Measurements from ENCODE around the gene PFDN6. TPM values are rescaled to one million over a fixed set of nuclear protein-coding genes. Genes with fewer than 3 reads are reported as not detected.
"Not testable (repeated sequence)": the region's sequence is repeated elsewhere in the genome, so short reads cannot be mapped to it uniquely, and the experiment has no call there.

The PFDN6 gene
- 38.6 TPM for total RNA-seq

DNA sequence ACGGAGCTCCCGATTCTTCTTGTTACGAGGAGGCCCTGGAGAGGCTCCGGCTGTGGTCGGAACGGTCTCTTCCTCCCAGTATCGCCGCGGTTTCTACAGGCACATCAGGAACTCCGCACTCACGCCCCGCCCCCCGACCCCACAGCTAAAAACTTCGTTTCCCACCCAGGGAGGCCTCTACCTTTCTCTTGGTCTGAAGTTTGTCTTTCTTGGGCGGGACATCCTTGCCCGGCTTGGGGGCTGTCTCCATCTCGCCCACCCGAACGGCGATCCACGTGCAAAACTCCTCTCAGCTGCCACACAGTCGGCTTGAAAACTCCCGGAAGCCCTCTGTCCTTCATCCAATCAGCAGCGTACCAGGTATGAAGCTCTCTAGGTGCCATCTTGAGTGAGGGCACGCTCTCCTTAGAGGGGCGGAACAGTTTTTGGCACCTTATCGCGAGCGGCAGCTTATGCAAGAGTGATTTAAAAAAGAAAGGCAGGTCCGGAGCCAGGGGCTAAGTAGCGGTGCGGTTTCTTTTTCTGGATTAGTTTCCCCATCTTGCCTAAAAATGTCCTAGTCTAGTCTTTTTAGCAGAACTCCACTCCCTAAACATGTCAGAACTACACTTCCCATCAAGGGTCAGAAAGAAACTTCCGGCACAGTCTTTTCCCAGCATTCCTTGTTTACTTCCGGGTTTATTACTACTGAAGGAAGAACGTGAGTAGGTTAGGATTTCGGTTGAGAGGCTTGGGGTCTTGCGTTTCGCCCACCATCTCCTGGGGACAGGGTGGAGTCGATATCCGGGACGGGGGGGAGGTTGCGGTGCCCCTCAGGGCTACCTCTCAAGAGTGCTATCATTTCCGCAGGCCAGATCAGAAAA lies at the start of gene PFDN6, which contains the start of gene WDR46:
Gene PFDN6 (plus strand): TSS at position 681 of the 863 bp plus-strand sequence. CDS start 256 bp downstream, outside the sequence.
Gene WDR46 (minus strand): TSS at position 319 of the 863 bp plus-strand sequence. CDS start 69 bp downstream, at position 250.
- DNase-seq (ENCODE audit: low spot score), result peak; percentile 85

DNA sequence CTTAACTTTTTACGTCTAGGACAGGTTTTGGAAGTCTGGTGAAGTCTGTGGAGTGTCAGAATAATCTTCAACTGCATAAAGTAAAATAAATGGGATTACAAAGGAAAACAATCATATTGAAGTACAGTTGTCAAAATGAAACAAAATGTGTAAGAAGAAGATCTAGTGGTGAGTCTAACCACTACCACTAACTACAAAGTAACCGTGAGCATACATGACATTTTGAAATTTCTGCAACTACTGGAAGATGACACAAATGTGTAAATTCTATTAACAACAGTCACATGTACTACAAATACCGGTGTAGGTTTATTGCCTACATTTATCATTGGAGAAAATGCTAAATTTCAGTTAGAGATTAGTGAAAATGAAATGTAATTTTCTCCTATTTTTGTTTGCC lies 47.4 kb upstream of the PFDN6 start:
- no peak for DNase-seq (ENCODE audit: low spot score)

DNA sequence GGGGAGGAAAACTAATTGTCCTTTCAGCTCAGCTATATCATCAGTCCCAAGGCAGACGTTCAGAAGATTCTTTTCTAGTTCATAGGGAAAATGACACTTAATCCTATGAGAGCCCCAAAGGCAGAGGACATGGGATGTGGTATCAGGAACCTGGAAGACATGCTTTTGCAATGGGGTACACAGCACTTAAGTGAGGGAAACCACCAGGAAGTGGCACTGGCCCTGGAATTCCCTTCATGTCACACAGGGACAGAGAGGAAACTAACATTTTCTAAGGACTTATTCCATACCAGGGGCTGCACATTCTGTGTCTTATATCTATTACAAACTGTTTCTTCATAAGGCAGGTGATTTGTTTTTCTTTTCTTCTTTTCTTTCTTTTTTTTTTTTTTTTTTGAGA lies 45.9 kb upstream of the PFDN6 start:
- DNase-seq (ENCODE audit: low spot score), result no peak

DNA sequence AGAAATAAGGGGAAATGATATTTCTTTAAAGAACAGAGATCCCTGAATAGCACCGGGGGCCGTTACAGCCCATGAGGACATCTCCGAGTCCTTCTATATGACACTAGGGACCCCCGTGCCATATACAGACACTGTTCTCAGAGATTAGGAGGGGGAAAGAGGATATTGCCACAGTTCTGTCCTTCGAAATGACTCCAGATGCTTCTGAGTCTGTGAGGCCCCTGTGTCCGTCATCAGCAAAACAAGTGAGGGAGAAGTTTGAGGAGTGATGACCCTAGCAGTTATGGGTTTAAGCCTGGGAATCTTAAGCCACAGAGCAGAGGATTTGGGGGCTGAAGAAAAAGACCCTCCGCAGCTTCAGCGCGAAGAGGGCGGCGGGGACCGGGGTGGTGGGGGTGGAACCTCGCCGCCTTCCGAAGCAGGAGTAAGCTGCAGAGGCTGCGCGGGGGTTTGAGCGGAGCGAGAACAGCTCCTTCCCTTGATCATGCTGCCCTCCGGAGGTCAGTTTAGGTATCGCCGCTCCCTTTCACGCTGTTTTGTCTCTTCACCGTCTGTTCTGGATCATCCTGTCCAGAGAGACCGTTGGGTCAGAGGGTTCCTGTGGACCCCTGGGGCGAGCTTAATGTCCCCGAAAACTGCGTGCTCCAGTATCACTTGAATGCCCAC lies 41.3 kb upstream of the PFDN6 start:
- DNase-seq (ENCODE audit: low spot score), result peak; percentile 92

DNA sequence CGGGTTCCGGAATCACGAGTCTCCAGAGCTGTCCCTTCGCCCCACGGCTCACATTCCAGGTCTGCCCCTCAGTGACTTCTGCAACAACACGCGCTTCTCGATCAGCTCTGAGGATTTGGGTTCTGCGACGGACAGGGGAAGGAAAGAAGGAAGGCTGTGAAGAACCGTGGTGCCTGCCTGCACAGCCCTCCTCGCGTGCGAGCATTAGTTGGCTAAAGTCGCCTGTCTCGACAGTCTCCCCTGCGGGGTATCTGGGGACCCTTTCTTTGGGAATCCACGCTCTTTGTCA lies 40.8 kb upstream of the PFDN6 start:
- DNase-seq (ENCODE audit: low spot score), result no peak

DNA sequence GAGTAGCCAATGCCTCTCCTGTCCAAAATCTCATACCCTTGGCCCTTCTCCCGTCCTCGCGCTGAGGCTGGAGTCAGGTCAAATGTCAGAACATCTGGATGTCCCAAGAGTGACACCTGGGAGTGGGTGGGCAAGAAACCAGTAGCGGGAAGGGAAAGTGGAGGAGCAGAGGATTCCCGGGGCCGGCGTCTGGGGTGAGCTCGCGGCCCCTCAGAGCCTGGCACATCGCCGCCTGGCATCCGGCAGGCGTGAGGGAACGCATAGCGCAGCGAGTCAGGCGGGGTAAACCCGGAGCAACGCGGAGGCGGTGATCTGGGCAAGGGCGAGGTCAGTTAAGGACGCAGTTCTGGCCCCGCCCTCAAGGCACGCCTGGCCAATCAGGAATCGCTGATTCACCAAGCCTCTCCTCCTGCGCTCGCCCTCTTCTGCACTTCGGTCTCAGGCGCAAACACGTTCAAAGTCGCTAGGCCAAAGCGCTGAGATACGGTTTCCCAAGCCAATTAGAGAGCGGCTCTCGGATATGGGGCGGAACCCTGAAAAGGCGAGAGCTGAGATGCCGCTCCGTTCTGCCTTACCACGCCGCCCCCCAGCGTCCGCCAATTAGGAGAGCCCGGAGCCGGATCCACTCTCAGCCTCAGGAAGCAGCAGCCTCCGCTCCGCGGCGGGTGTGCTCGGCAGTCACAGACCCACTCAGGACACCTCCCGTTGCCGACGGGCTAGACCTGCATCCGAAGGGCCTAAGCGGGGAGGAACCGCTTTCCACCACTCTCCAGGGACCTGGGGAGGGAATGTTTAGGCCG lies 40.3 kb upstream of the PFDN6 start:
- DNase-seq (ENCODE audit: low spot score), result peak; percentile 98

DNA sequence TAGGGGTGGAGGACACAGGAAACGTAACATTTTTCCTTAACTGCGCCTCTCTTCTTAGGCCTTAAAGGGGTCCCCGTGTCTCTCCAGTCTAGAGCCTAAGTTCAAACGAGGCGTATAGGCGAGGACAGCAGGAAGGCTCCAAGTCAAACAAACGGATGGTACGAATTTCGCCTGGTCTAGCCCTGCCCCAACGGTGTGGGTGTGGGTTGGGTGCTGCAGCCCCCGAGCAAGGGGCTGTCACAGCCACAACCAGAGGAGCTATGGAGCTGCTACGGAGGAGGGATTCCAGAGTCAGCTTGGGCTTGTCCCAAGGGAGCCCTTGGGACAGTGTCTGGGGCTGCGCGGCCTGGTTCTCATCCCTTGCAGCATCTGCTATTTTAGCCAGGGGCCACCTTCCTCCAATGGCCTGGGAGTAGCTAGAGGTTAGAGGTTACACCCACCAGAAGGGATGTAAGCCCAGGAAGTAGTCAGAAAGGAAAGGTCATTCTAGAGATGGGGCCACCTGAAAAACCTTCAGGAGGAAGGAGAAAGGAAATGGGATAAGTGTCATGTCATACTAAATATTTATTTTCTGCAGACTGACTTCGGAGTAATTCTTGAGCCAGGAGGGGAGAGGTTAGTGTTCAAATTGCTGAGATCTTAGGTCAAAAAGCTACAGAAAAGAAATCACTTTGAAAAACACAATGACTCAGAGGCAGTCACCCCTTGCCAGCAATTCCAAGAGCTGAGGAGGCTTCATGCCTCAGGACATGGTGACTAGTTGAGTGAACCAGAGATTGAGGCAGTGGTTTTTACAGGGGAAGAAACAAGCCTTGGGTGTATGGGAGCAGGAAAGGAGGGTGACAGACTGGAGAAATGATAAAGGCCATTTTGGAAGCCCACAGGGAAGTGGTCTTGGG lies 39.4 kb upstream of the PFDN6 start:
- DNase-seq (ENCODE audit: low spot score), result no peak

DNA sequence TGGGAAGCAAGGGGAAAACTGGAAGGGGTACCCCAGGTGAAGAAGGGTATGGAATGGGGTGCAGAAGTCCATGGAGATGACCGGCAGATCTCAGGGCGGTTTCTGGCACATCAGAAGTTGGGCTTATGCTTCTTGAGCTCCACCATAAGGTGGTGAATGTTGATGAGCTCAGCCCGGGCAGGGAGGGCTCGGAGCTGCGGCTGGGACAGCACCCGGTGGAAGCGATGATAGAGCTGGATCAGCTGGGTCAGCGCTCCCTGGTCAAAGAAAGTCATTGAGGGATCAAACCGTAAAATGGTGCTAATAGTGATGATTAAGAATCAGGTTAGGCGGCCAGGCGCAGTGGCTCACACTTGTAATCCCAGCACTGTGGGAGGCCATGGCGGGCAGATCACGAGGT lies 38.7 kb upstream of the PFDN6 start:
- DNase-seq (ENCODE audit: low spot score), result no peak

DNA sequence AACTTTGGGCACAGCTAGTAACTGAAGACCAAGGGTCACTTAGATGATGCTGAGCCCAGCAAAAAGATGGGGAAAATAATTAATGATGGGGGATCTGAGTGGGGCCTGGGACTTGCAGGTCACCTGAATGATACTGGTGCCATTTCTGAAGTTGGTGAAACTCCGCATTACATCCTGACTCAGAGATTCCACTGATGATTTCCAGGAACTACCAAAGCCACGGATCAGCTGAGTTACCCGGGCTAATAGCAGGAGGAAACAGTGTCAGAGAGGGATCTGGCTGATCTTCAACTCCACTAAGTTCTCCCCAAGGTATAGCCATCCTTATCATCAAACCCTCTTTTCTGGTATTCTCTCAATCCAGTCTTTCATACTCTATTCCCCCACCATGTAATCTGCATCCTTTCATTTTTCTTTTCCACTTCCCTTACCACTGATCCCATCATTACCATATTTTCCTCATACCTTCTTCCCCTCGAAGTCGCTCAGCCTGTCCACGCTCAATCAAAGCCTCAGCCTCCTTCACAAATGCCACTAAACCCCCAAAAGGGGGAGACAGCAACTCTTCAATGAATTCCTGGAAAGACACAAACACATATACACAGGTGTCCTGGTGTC lies 37.9 kb upstream of the PFDN6 start:
- no peak for DNase-seq (ENCODE audit: low spot score)

DNA sequence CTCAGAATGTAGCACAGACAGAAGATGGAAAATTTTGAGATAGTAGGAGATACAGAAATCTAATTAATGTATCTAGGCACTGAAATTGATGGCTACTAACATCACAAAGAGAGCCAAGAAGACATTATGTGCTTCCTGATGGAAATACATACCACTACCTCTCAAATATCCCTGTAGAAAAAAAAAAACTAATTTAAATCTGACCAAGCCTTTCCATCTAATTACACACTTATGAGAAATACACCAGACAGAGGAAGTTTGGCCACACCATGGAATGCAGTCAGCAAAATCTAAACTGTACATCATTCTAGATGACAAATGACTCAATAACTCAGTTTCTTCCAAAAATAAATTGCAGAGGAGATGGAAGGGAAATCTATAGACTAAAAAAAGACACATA lies 36.6 kb upstream of the PFDN6 start:
- no peak for DNase-seq (ENCODE audit: low spot score)

DNA sequence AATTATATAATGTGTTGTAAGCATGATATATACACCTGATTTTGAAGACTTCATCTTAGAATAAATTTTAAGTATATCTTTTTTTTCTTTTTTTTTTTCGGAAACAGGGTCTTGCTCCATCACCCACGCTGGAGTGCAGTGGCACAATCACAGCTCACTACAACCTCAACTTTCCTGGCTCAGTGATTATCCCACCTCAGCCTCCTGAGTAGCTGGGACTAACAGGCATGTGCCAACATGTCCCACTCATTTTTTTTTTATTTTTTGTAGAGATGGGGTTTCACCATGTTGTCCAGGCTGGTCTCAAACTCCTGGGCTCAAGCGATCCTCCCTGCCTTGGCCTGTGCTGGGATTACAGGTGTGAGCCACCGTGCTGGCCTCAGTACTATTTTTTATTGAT lies 34.8 kb upstream of the PFDN6 start:
- DNase-seq (ENCODE audit: low spot score), result no peak

DNA sequence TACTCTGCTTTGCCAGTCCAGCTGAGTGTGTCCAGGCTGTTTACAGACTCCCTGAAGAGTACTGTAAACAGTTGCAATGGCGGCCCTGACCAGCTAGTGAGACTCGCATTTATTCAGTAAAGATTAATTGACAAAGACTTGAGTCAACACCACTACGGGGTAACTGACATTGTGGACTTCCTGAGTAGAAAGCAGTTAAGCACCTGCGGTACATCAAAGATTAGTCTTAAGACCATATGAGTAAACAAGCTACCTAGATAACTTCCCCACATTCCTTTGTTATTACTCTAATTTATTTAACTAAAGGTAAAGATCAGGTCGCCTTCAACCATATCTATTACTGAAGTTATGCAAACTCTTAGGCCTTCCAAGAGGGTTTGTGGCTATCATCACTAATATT lies 30.4 kb upstream of the PFDN6 start:
- no peak for DNase-seq (ENCODE audit: low spot score)

DNA sequence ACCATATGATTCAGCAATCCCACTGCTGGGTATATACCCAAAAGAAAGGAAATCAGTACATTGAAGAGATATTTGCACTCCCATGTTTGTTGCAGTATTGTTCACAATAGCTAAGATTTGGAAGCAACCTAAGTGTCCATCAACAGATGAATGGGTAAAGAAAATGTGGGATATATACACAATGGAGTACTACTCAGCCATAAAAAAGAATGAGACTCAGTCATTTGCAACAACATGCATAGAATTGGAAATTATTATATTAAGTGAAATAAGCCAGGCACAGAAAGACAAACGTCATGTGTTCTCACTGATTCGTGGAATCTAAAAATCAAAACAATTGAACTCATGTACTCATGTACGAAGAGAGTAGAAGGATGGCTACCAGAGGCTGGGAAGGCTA lies 26.9 kb upstream of the PFDN6 start:
- not testable (repeated sequence) for DNase-seq (ENCODE audit: low spot score)

DNA sequence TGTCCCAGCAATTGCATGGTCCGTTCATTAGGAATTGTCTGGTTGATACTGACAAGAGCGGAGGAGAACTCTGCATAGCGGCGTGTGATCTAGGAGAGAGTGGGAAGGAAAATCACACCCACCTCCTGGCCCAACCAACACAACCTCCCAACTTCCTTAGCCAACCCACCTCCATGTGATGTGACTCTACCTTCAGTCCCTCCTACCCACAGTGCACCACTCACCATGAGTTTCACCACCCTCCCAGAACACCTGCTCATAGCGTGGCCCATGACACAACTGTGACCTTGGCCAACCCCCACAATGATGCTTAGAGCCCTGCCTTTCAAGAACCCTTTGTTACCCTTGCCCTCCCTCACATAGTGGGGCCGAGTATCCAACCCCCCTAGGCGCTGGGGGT lies 25.4 kb upstream of the PFDN6 start:
- no peak for DNase-seq (ENCODE audit: low spot score)

DNA sequence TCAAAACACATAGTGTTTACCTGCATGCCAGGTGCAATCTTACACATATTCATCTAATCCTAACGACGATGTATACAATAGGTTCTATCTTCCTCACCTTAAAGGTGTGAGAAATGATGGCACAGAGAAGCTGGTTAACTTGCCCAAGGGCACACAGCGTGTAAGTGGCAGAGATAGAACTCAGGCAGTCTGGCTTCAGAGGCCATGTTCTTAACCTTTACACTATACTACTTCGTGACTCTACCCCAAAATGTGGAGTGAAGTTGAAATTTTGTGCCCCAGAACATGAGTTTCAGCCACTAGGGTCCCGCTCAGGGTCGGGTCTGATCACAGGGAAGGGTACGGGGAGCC lies 18.3 kb upstream of the PFDN6 start:
- DNase-seq (ENCODE audit: low spot score), result no peak

DNA sequence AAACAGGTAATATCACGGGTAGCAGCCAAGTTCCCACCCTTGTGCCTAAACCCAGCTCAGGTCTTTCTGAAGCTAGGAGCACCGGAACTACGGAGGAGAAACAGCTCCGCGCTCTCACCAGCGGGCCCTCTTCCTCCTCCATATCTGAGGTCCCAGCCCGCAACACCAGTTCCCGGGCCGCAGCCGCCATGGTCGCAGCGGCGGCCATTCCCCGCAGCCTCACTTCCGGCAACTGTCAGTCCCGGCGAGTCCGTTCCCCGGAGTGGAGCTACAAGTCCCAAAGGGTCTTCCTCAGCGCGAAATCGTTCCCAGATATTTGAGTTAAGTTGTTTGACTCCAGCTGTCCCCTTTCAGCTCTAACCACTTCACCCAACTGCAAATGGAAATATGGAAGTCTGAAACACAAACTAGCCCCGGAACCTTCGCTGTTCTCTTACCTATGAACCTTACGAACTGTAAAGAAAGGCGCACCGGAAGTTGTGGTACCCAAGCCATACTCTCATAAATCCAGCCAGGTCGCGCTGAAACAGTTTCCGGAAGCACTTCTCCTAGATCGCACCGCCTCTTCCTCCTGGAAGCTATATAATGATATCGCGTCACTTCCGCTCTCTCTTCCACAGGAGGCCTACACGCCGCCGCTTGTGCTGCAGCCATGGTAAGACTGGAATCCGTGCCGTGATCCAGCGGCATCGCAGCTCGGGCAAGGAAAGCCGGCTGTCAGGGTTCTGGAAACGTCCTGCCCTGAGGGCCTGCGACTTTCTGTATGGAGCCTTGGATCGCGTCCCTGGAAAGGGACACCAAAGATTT lies 17.7 kb upstream of the PFDN6 start, which contains the start of the genes RPS18 and VPS52:
Gene RPS18 (plus strand): TSS at position 608 of the 807 bp plus-strand sequence. CDS start 45 bp downstream, at position 653.
Gene VPS52 (minus strand): TSS at position 409 of the 807 bp plus-strand sequence. CDS start 201 bp downstream, at position 208.
- peak; percentile 98 for DNase-seq (ENCODE audit: low spot score)

DNA sequence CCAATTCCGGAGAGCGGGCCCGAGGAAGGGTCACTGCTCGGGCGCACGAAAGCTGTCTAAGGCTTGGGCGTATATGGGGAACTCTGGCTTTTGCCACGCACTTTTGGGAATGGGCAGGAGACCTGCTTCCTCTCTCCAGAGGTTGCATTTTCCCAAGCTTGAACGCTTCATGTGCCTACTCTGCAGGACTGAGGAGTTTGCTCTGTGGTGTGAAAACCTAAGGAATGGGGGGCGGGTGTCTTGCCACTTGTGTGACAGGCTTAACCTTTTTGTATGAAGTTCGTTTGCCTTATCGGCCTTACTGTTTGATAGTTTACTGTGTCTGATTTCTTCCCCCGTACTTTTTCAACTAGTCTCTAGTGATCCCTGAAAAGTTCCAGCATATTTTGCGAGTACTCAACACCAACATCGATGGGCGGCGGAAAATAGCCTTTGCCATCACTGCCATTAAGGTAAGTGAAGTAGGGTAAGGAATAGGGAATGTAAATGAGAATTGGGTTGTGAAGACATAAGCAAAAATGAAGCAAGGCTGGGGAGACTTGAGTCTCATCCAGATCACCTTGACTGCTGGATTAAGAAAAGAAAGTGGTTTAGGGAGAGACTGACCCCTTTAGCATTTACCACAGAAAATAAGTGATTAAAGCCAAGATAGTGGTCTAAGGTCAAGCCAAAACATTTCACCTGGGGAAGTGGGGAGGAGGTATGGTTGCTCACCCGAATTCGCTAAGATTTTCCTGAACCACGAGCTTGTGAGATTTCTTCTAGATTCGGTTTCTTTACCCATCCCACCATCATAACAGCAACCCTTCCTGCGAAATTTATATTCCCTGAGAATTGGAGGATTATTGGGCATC lies 16.9 kb upstream of the PFDN6 start:
- DNase-seq (ENCODE audit: low spot score), result no peak

DNA sequence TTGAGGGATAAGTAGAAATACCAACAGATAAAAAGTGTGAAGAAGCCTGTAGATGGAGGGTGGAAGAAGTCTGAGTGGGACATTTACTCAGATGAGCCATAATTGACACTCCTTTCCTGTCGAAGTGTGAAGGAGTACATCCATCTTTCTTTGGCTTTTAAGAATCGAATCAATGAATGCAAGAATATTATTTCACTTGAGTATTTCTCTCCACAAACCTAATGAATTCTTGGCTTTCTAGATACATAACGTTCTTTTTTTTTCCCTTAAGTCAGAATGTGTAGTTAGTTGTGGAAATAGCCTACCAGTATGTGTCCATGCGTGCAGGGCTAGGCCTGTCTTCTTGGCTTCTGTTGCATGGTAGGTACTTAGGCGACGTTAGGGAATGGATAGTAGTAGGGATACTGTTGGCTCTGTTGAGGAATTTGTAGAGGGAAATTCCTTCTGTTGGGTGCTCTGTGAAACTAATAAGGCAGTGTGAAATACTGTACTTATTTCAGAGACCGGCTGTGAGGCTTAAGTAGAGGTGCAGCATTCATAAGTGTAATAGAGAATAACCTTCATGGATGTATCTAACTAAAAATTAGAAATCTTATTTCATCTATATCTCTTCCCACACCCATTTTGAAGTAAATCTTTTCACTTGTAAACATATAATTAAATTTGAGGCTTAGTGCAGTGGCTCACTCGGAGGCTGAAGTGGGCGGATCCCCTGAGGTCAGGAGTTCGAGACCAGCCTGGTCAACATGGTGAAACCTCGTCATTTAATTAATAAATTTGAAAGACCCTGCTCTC lies 16.1 kb upstream of the PFDN6 start:
- DNase-seq (ENCODE audit: low spot score), result no peak
